Psoas muscle (tissue), 8 donors: ENCODE results near the gene MYMX. TPM values are rescaled to one million over a fixed set of nuclear protein-coding genes. Genes with fewer than 3 reads are reported as not detected.

Experiments
- ATAC-seq, 4 donors: fragments of 200-7000 bp; cut with Tn5 transposase; one replicate each; pipeline ENCODE4 v1.9.1; 2020; ENCODE audit warnings: moderate library complexity in 3 of 4, mild to moderate bottlenecking in 2 of 4
- DNase-seq, 2 donors: peaks; one replicate each; pipeline ENCODE4 v3.0.0-alpha.2; 2020
- H3K27ac ChIP-seq: fragments of 200-600 bp; one replicate; pipeline ENCODE4 v1.8.0; 2022
- H3K27me3 ChIP-seq, 3 donors: fragments of 200-600 bp in 1 of 3; one replicate each; pipeline versions ENCODE4 v1.6.1 to v1.8.0; 2013 to 2022; ENCODE audit warnings: low read length in 2 of 3, mild to moderate bottlenecking in 2 of 3, moderate library complexity in 1 of 3; ENCODE audit not compliant: insufficient read depth in 3 of 3
- H3K36me3 ChIP-seq, 2 donors: fragments of 200-600 bp in 1 of 2; one replicate each; pipeline versions ENCODE4 v1.6.1 to v1.8.0; 2013 to 2022; ENCODE audit warnings: low read depth in 1 of 2, mild to moderate bottlenecking in 1 of 2, moderate library complexity in 1 of 2; ENCODE audit not compliant: insufficient read depth in 1 of 2
- H3K4me1 ChIP-seq: fragments of 200-600 bp; one replicate; pipeline ENCODE4 v1.8.0; 2022
- H3K4me3 ChIP-seq: fragments of 200-600 bp; one replicate; pipeline ENCODE4 v1.8.0; 2022; ENCODE audit warnings: mild to moderate bottlenecking
- H3K9me3 ChIP-seq: fragments of 200-600 bp; one replicate; pipeline ENCODE4 v1.8.0; 2022
- CTCF ChIP-seq: fragments of 200-600 bp; IDR thresholded peaks from one replicate; pipeline ENCODE4 v1.8.0; 2022; ENCODE audit warnings: antibody characterized with exemption
- WGBS, 3 donors: extraction: QIAGEN DNeasy Blood & Tissue Kit; methylation state at CpG; one replicate each; pipeline versions ENCODE4 v1.1.6 to v1.1.7; 2013; 5-methylcytosine and 5-hydroxymethylcytosine counted together
- intact Hi-C, 2 donors: fragments of 100-400 bp; cut with DNase I; formaldehyde crosslinking; loops; one replicate each; pipeline versions ENCODE4 v1.11.0 to v1.14.2; 2022
- polyA plus RNA-seq, 3 donors: library from polyadenylated mRNA; stranded (reverse); fragments of 200-250 nt; gene quantifications; one replicate each; pipeline ENCODE4 v1.2.3, GENCODE V29; 2013
- total RNA-seq, 4 donors: library from RNA; stranded (reverse); fragmentation: NEBNext Ultra II Directional in 2 of 4; extraction: Animal tissue kit (Norgen Biotek cat#: 25700) in 2 of 4; gene quantifications; one replicate each; pipeline versions ENCODE4 v1.2.1 to v1.2.4, GENCODE V29; 2021 to 2023
- donor health status: healthy with polysubstance abuse.
- donor health status: DM: no; HTN: no; CAD: no; lungs with moderate emphysema.
- donor health status: Bipolar disorder and iron deficiency.
- donor health status: healthy.
- donor health status: DM: yes; HTN: yes; CAD: no.
- donor health status: DM: no; HTN: no; CAD: no.
- donor health status: DM: no; HTN: no; CAD: no.
- donor health status: DM: yes; HTN: yes; CAD: no.

The MYMX gene
- total and polyA plus RNA-seq, 7 donors: 0.09 to 0.61 (median 0.36) TPM; not detected in 2

- Histone ChIP-seq H3K27ac (peak overlapping the region; percentile 6), H3K36me3 (peaks cover 20 to 81% of the 10 kb centered on the region in 2 donors), H3K4me3 (no peak overlapping the region), H3K4me1 (peaks cover 51% of the 10 kb centered on the region), H3K9me3 (no peaks in the 10 kb centered on the region), H3K27me3 (no peaks in the 10 kb centered on the region)
- no peak for TF ChIP-seq CTCF
- WGBS, 3 donors: 91 to 92% (median 92%) methylated on average over 14 of the region's 14 CpGs
- intact Hi-C loops: no loop called here
- DNase-seq: no peak
- ATAC-seq: no peak
These were observed 35.1 kb downstream of the MYMX start for GRCh38 chr6:44251576-44252524.

- Histone ChIP-seq H3K27ac (peak overlapping the region; percentile 46), H3K36me3 (peaks cover 20 to 74% of the 10 kb centered on the region in 2 donors), H3K4me3 (no peak overlapping the region), H3K27me3 (no peaks in the 10 kb centered on the region), H3K9me3 (no peaks in the 10 kb centered on the region), H3K4me1 (peaks cover 54% of the 10 kb centered on the region)
- 63 to 70% (median 66%) methylated on average over 10 of the region's 10 CpGs for WGBS, 3 donors
- ATAC-seq: no peak
- intact Hi-C loops: no loop called here
- DNase-seq: peak; percentile 32 to 54
- TF ChIP-seq CTCF: peak; percentile 42
These were observed 36.8 kb downstream of the MYMX start for GRCh38 chr6:44253307-44254101.

- DNase-seq (peak in 1 of 2 donors; percentile 56), ATAC-seq (peak in 3 of 4 donors; percentile 0 to 3 (median 1))
- TF ChIP-seq CTCF: no peak
- peak overlapping the region; percentile 94 for H3K27ac ChIP-seq
- no peaks in the 10 kb centered on the region for H3K9me3 ChIP-seq
- peaks cover 15 to 65% of the 10 kb centered on the region in 2 donors for H3K36me3 ChIP-seq
- no peaks in the 10 kb centered on the region for H3K27me3 ChIP-seq
- peaks cover 44% of the 10 kb centered on the region for H3K4me1 ChIP-seq
- intact Hi-C loops: no loop called here
- 62 to 71% (median 69%) methylated on average over 12 of the region's 12 CpGs for WGBS, 3 donors
- H3K4me3 ChIP-seq: no peak overlapping the region
These were observed 37.7 kb downstream of the MYMX start for GRCh38 chr6:44254191-44255104.

GRCh38 chr6:44255105-44255808, 38.5 kb downstream of the MYMX start:
- peak in 1 of 2 donors; percentile 63 for DNase-seq
- H3K36me3 ChIP-seq: peaks cover 15 to 65% of the 10 kb centered on the region in 2 donors
- H3K4me3 ChIP-seq: no peak overlapping the region
- no peaks in the 10 kb centered on the region for H3K9me3 ChIP-seq
- TF ChIP-seq CTCF: no peak
- H3K4me1 ChIP-seq: peaks cover 38% of the 10 kb centered on the region
- peak overlapping the region; percentile 94 for H3K27ac ChIP-seq
- no peaks in the 10 kb centered on the region for H3K27me3 ChIP-seq
- 36 to 67% (median 40%) methylated on average over 16 of the region's 16 CpGs for WGBS, 3 donors
- peak; percentile 3 to 27 (median 6) for ATAC-seq
- intact Hi-C loops: no loop called here
